H9 (cell line): ENCODE results near the gene TENM4. TPM values are rescaled to one million over a fixed set of nuclear protein-coding genes. Genes with fewer than 3 reads are reported as not detected.

Experiments used
- DNase-seq: peaks from one replicate; pipeline ENCODE4 v3.0.0-alpha.2; 2017
- H2AFZ ChIP-seq: one replicate; pipeline ENCODE4 v1.6.1; 2013; ENCODE audit warnings: mild to moderate bottlenecking, low read length, control low read depth, moderate library complexity
- H2AK5ac ChIP-seq: 2 replicates; pipeline ENCODE4 v1.6.1; 2013; ENCODE audit warnings: low read length, control low read depth, mixed read lengths; ENCODE audit not compliant: insufficient read length
- H2BK120ac ChIP-seq: one replicate; pipeline ENCODE4 v1.6.1; 2013; ENCODE audit warnings: low read depth, mild to moderate bottlenecking, low read length, control low read depth, inconsistent platforms; ENCODE audit not compliant: poor library complexity, severe bottlenecking
- H2BK12ac ChIP-seq: 2 replicates; pipeline ENCODE4 v1.6.1; 2013; ENCODE audit warnings: low read length, control low read depth, mixed read lengths, low read depth; ENCODE audit not compliant: insufficient read length
- H2BK15ac ChIP-seq: 2 replicates; pipeline ENCODE4 v1.6.1; 2013; ENCODE audit warnings: low read depth, low read length, control low read depth
- H2BK20ac ChIP-seq: one replicate; pipeline ENCODE4 v1.6.1; 2013; ENCODE audit warnings: low read depth, mild to moderate bottlenecking, low read length, control low read depth, inconsistent platforms; ENCODE audit not compliant: poor library complexity, severe bottlenecking
- H2BK5ac ChIP-seq: 2 replicates; pipeline ENCODE4 v1.6.1; 2013; ENCODE audit warnings: low read length, control low read depth, mixed read lengths; ENCODE audit not compliant: insufficient read length
- H3K14ac ChIP-seq: 2 replicates; pipeline ENCODE4 v1.6.1; 2013; ENCODE audit warnings: low read length, control low read depth; ENCODE audit not compliant: insufficient read depth
- H3K18ac ChIP-seq: 2 replicates; pipeline ENCODE4 v1.6.1; 2013; ENCODE audit warnings: low read depth, mild to moderate bottlenecking, mixed read lengths, low read length, control low read depth; ENCODE audit not compliant: insufficient read length
- H3K23ac ChIP-seq: 2 replicates; pipeline ENCODE4 v1.6.1; 2013; ENCODE audit warnings: low read length, control low read depth, mixed read lengths, low read depth; ENCODE audit not compliant: insufficient read length
- H3K23me2 ChIP-seq: 2 replicates; pipeline ENCODE4 v1.6.1; 2013; ENCODE audit warnings: low read depth, mild to moderate bottlenecking, mixed read lengths, low read length, control low read depth; ENCODE audit not compliant: insufficient read length, poor library complexity, severe bottlenecking
- H3K27ac ChIP-seq: 2 replicates; pipeline ENCODE4 v1.5.1; 2013; ENCODE audit warnings: low read length, control low read depth, mixed read lengths, low read depth; ENCODE audit not compliant: insufficient read length
- H3K27me3 ChIP-seq: 2 replicates; pipeline ENCODE4 v1.6.1; 2013; ENCODE audit warnings: low read length, control low read depth, inconsistent platforms; ENCODE audit not compliant: insufficient read depth
- H3K4ac ChIP-seq: 2 replicates; pipeline ENCODE4 v1.6.1; 2013; ENCODE audit warnings: low read depth, mild to moderate bottlenecking, control low read depth, inconsistent platforms, low read length, moderate library complexity
- H3K4me1 ChIP-seq: 2 replicates; pipeline ENCODE4 v1.6.1; 2013; ENCODE audit warnings: low read length, control low read depth, inconsistent platforms; ENCODE audit not compliant: insufficient read depth
- H3K4me2 ChIP-seq: 2 replicates; pipeline ENCODE4 v1.6.1; 2013; ENCODE audit warnings: low read length, control low read depth, mixed read lengths; ENCODE audit not compliant: insufficient read length, insufficient read depth
- H3K56ac ChIP-seq: 2 replicates; pipeline ENCODE4 v1.6.1; 2013; ENCODE audit warnings: low read depth, mild to moderate bottlenecking, mixed read lengths, low read length, control low read depth; ENCODE audit not compliant: insufficient read length
- H3K79me1 ChIP-seq: 2 replicates; pipeline ENCODE4 v1.6.1; 2013; ENCODE audit warnings: low read depth, mild to moderate bottlenecking, moderate library complexity, low read length, control low read depth, inconsistent platforms; ENCODE audit not compliant: insufficient read depth, poor library complexity, severe bottlenecking
- H3K79me2 ChIP-seq: 2 replicates; pipeline ENCODE4 v1.6.1; 2013; ENCODE audit warnings: low read length, control low read depth, inconsistent platforms; ENCODE audit not compliant: insufficient read depth
- H3K9ac ChIP-seq: 2 replicates; pipeline ENCODE4 v1.6.1; 2013; ENCODE audit warnings: low read length, control low read depth, mixed read lengths; ENCODE audit not compliant: insufficient read length; ENCODE audit errors: extremely low read depth
- H3K9me3 ChIP-seq: one replicate; pipeline ENCODE4 v1.6.1; 2013; ENCODE audit warnings: low read depth, low read length, inconsistent platforms; ENCODE audit not compliant: control insufficient read depth
- H3T11ph ChIP-seq: one replicate; pipeline ENCODE4 v1.6.1; 2013; ENCODE audit warnings: mild to moderate bottlenecking, low read length, control low read depth, inconsistent platforms
- H4K20me1 ChIP-seq: one replicate; pipeline ENCODE4 v1.6.1; 2013; ENCODE audit not compliant: control insufficient read depth, insufficient read length, insufficient read depth
- H4K5ac ChIP-seq: 2 replicates; pipeline ENCODE4 v1.6.1; 2013; ENCODE audit warnings: low read depth, mild to moderate bottlenecking, mixed read lengths, low read length, control low read depth; ENCODE audit not compliant: insufficient read length
- H4K8ac ChIP-seq: replicated peaks from 2 replicates; pipeline ENCODE4 v1.6.1; 2013; ENCODE audit warnings: low read length, control low read depth, mixed read lengths, low read depth; ENCODE audit not compliant: insufficient read length
- H4K91ac ChIP-seq: 2 replicates; pipeline ENCODE4 v1.6.1; 2013; ENCODE audit warnings: low read depth, mild to moderate bottlenecking, moderate library complexity, mixed read lengths, low read length, control low read depth; ENCODE audit not compliant: insufficient read length
- H3K27ac Mint-ChIP-seq, 3 experiments: 2 replicates in 2 of 3; 3 replicates in 1 of 3; pipeline ENCODE4 v1.8.0; 2020 to 2021; ENCODE audit warnings: mixed read lengths in 3 of 3, mild to moderate bottlenecking in 1 of 3, moderate library complexity in 1 of 3
- H3K27me3 Mint-ChIP-seq: 2 replicates; pipeline ENCODE4 v1.8.0; 2021; ENCODE audit warnings: low read depth, mild to moderate bottlenecking, moderate library complexity, mixed read lengths
- H3K36me3 Mint-ChIP-seq, 3 experiments: 2 replicates in 2 of 3; 3 replicates in 1 of 3; pipeline ENCODE4 v1.8.0; 2020 to 2021; ENCODE audit warnings: low read depth in 3 of 3, mixed read lengths in 3 of 3; ENCODE audit not compliant: insufficient read depth in 1 of 3
- H3K4me1 Mint-ChIP-seq, 2 experiments: 2 replicates each; pipeline ENCODE4 v1.8.0; 2020; ENCODE audit warnings: mixed read lengths in 2 of 2
- H3K4me3 Mint-ChIP-seq, 2 experiments: 2 replicates in 1 of 2; 3 replicates in 1 of 2; pipeline ENCODE4 v1.8.0; 2020 to 2021; ENCODE audit warnings: mild to moderate bottlenecking in 2 of 2, mixed read lengths in 2 of 2, moderate library complexity in 1 of 2
- H3K9me3 Mint-ChIP-seq, 2 experiments: 2 replicates in 1 of 2; 3 replicates in 1 of 2; pipeline ENCODE4 v1.8.0; 2020; ENCODE audit warnings: mild to moderate bottlenecking in 2 of 2, mixed read lengths in 2 of 2, moderate library complexity in 1 of 2
- CTCF ChIP-seq: fragments of 200-600 bp; sonication (generic); conservative IDR thresholded peaks from 3 replicates; pipeline ENCODE4 v1.8.0; 2021; ENCODE audit warnings: antibody characterized with exemption, mild to moderate bottlenecking
- WGBS: extraction: QIAGEN DNeasy Blood & Tissue Kit; methylation state at CpG from one replicate; pipeline ENCODE4 v1.1.7; 2013; ENCODE audit warnings: missing lambda C conversion rate, low lambda C conversion rate, mixed read lengths; ENCODE audit not compliant: insufficient read length; ENCODE audit errors: extremely low coverage; 5-methylcytosine and 5-hydroxymethylcytosine counted together
- total RNA-seq: library from RNA; stranded (reverse); gene quantifications from 2 replicates; pipeline ENCODE4 v1.2.1, GENCODE V29; 2021

The TENM4 gene
- total RNA-seq, 1 experiment from 2014 or later, result 4.6 TPM

- Histone ChIP-seq H2BK5ac (no peak overlapping the region), H3K27me3 (no peaks in the 10 kb centered on the region), H3K9ac (no peak overlapping the region), H4K5ac (no peak overlapping the region), H3K79me1 (no peaks in the 10 kb centered on the region), H2BK20ac (no peak overlapping the region), H3T11ph (no peak overlapping the region), H3K14ac (no peak overlapping the region), H3K56ac (no peak overlapping the region), H2BK15ac (no peak overlapping the region), H3K18ac (no peak overlapping the region), H4K91ac (no peak overlapping the region), H3K4me1 (no peaks in the 10 kb centered on the region), H3K4me2 (no peak overlapping the region), H3K9me3 (no peaks in the 10 kb centered on the region), H3K79me2 (no peaks in the 10 kb centered on the region), H2AK5ac (no peak overlapping the region), H3K4ac (no peak overlapping the region), H3K27ac (no peak overlapping the region), H4K20me1 (no peaks in the 10 kb centered on the region), H2AFZ (no peak overlapping the region), H3K23ac (no peak overlapping the region), H3K23me2 (no peaks in the 10 kb centered on the region), H4K8ac (no peak overlapping the region), H2BK12ac (no peak overlapping the region), H2BK120ac (no peak overlapping the region)
- Mint-ChIP-seq H3K9me3 (no peaks in the 10 kb centered on the region), H3K27me3 (peaks cover 4% of the 10 kb centered on the region), H3K4me3 (no peak overlapping the region), H3K27ac (no peak overlapping the region), H3K36me3 (no peaks in the 10 kb centered on the region), H3K4me1 (peaks cover 4 to 5% of the 10 kb centered on the region in 2 experiments)
- no peak for DNase-seq
- no peak for TF ChIP-seq CTCF
- WGBS, result no CpG with 5 or more reads among the region's 4 CpGs
Measured at GRCh38 chr11:78987748-78988147, 453.1 kb downstream of the TENM4 start.
